ENCODE results near the gene HPSE2. TPM values are rescaled to one million over a fixed set of nuclear protein-coding genes. Genes with fewer than 3 reads are reported as not detected.

Gene HPSE2
- total RNA-seq, 2 experiments from 2014 or later, result not detected

DNA sequence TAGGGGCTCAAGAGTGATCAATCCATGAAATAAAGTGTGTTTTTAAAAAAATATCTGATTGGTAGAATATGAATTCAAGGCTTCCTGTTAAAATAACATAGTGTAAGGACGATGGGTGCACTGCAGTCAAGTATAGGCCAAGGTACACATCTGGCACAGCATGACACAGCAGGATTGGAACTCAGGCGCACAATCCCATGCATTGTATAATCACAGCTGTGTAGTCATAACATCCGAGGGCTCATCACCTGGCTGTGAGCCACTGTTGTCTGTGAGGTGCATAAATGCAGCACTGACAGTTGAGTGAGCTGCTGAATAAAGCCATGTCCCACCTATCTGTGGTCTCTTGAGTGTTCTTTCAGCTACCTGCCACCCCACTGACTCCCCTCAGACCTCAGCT is 646.6 kb downstream of the HPSE2 start:
- no peaks in the 10 kb centered on the region for H3K4me1 ChIP-seq (ENCODE audit: insufficient read depth, low read length)
- no peak for DNase-seq
- ChIA-PET CTCF (no interaction called here), POLR2A (no interaction called here)
- Mint-ChIP-seq H3K27me3 (peaks cover 7% of the 10 kb centered on the region), H3K36me3 (ENCODE audit: low read depth) (no peaks in the 10 kb centered on the region), H3K27ac (no peak overlapping the region), H3K4me3 (no peak overlapping the region), H3K4me1 (ENCODE audit: low read depth) (no peaks in the 10 kb centered on the region), H3K9me3 (no peaks in the 10 kb centered on the region)
- intact Hi-C loops (cut with DNase I, micrococcal nuclease), result no loop called here
- H3K9me3 ChIP-seq (ENCODE audit: control insufficient read depth in 1 of 2, insufficient read depth in 1 of 2, low read length in 2 of 2), result no peaks in the 10 kb centered on the region
- ATAC-seq (ENCODE audit: poor library complexity), result no peak
- no peak overlapping the region for H3K4me3 ChIP-seq (ENCODE audit: low read length)
- no peaks in the 10 kb centered on the region for H3K36me3 ChIP-seq (ENCODE audit: insufficient read depth, low read length)
- no peak overlapping the region for H3K27ac ChIP-seq (ENCODE audit: low read depth in 1 of 2, low read length in 2 of 2)
- H3K27me3 ChIP-seq (ENCODE audit: control insufficient read depth in 1 of 2, insufficient read depth in 2 of 2, low read length in 2 of 2), result no peaks in the 10 kb centered on the region
- TF ChIP-seq, protein P1, sequence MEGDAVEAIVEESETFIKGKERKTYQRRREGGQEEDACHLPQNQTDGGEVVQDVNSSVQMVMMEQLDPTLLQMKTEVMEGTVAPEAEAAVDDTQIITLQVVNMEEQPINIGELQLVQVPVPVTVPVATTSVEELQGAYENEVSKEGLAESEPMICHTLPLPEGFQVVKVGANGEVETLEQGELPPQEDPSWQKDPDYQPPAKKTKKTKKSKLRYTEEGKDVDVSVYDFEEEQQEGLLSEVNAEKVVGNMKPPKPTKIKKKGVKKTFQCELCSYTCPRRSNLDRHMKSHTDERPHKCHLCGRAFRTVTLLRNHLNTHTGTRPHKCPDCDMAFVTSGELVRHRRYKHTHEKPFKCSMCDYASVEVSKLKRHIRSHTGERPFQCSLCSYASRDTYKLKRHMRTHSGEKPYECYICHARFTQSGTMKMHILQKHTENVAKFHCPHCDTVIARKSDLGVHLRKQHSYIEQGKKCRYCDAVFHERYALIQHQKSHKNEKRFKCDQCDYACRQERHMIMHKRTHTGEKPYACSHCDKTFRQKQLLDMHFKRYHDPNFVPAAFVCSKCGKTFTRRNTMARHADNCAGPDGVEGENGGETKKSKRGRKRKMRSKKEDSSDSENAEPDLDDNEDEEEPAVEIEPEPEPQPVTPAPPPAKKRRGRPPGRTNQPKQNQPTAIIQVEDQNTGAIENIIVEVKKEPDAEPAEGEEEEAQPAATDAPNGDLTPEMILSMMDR (IDR thresholded peaks at IDR 0.05), result no peak

DNA sequence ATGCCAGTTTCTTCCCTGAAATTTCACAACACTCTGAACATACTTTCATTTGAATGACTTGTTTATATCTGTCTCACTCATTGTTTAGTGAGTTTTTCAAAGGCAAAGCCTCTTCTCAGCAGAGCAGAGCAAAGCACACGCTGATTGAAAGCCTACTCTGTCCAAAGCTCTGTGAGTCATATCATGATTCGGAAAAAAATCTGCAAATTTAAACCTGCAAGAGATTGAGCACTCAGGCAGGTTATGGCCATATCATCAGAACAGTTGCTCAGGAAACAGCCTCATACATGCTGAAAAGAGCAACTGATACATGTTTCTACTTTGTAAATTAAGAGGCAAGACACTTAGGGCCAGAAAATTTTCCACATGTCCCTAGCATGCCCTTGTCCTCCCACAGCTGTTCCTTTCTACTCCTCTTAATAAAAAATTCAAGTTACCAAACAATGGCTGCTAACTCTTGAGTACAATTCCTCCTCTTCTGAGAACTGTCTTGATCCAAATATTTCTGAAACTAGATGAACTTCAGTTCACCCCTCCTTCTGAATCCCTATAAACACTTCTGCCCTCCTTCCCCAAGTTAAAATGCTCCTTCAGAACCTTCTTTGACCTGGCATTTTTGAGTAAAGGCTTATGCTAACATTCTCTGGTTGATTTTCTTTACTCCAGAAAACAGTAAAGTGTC is 648.4 kb downstream of the HPSE2 start:
- ChIA-PET POLR2A (no interaction called here), CTCF (no interaction called here)
- Histone ChIP-seq H3K27ac (ENCODE audit: low read depth in 1 of 2, low read length in 2 of 2) (no peak overlapping the region), H3K4me1 (ENCODE audit: insufficient read depth, low read length) (no peaks in the 10 kb centered on the region), H3K4me3 (ENCODE audit: low read length) (no peak overlapping the region), H3K36me3 (ENCODE audit: insufficient read depth, low read length) (no peaks in the 10 kb centered on the region), H3K9me3 (ENCODE audit: control insufficient read depth in 1 of 2, insufficient read depth in 1 of 2, low read length in 2 of 2) (no peaks in the 10 kb centered on the region), H3K27me3 (ENCODE audit: control insufficient read depth in 1 of 2, insufficient read depth in 2 of 2, low read length in 2 of 2) (no peaks in the 10 kb centered on the region)
- H3K36me3 Mint-ChIP-seq (ENCODE audit: low read depth), result no peaks in the 10 kb centered on the region
- no peaks in the 10 kb centered on the region for H3K9me3 Mint-ChIP-seq
- intact Hi-C loops (cut with DNase I, micrococcal nuclease), result no loop called here
- H3K4me1 Mint-ChIP-seq (ENCODE audit: low read depth), result no peaks in the 10 kb centered on the region
- H3K4me3 Mint-ChIP-seq, result no peak overlapping the region
- H3K27ac Mint-ChIP-seq, result no peak overlapping the region
- TF ChIP-seq, protein P1 (IDR thresholded peaks at IDR 0.05), result no peak
- peaks cover 18% of the 10 kb centered on the region for H3K27me3 Mint-ChIP-seq
- ATAC-seq (ENCODE audit: poor library complexity), result no peak
- DNase-seq, result no peak

DNA sequence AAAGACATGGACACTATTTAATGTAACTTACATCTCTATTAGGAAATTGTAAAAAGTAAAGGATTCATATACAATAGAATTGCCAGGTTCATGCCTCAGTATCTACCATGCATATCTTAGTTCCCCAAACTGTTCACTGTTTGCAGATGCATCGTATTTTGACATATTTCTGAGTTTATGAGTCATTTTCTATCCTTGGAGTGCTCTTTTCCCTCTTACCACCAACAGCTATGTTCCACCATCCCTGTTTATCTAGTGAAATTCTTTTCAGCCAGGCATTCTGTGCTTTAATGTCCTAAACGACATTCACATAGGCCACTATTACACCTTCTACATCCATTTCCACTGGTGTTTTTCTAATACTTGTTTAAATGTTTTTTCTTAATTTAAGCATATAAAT is 649.6 kb downstream of the HPSE2 start:
- H3K4me1 ChIP-seq (ENCODE audit: insufficient read depth, low read length), result no peaks in the 10 kb centered on the region
- H3K9me3 Mint-ChIP-seq, result no peaks in the 10 kb centered on the region
- no peak overlapping the region for H3K27ac Mint-ChIP-seq
- no peaks in the 10 kb centered on the region for H3K27me3 ChIP-seq (ENCODE audit: control insufficient read depth in 1 of 2, insufficient read depth in 2 of 2, low read length in 2 of 2)
- H3K27me3 Mint-ChIP-seq, result peaks cover 18% of the 10 kb centered on the region
- POLR2A ChIA-PET, result no interaction called here
- H3K4me3 Mint-ChIP-seq, result no peak overlapping the region
- H3K9me3 ChIP-seq (ENCODE audit: control insufficient read depth in 1 of 2, insufficient read depth in 1 of 2, low read length in 2 of 2), result no peaks in the 10 kb centered on the region
- DNase-seq (no peak), ATAC-seq (ENCODE audit: poor library complexity) (no peak)
- no peak overlapping the region for H3K4me3 ChIP-seq (ENCODE audit: low read length)
- H3K27ac ChIP-seq (ENCODE audit: low read depth in 1 of 2, low read length in 2 of 2), result no peak overlapping the region
- H3K36me3 Mint-ChIP-seq (ENCODE audit: low read depth), result no peaks in the 10 kb centered on the region
- CTCF ChIA-PET, result interaction anchor here (1.5 kb wide), 1 partner anchor 9 kb away, joined by 3 read pairs; no protein-coding TSS in a partner anchor
- no peaks in the 10 kb centered on the region for H3K4me1 Mint-ChIP-seq (ENCODE audit: low read depth)
- H3K36me3 ChIP-seq (ENCODE audit: insufficient read depth, low read length), result no peaks in the 10 kb centered on the region
- intact Hi-C loops (cut with DNase I, micrococcal nuclease), result no loop called here
- TF ChIP-seq, protein P1 (IDR thresholded peaks at IDR 0.05), result no peak

All from CD4-positive, alpha-beta T cell (primary cell).